HG03521 (cell line): ENCODE measurements around the gene FOS.

Experiments
- ATAC-seq: cut with Tn5 transposase; IDR thresholded peaks from one replicate; pipeline ENCODE4 v1.9.1; 2021; ENCODE audit warnings: mild to moderate bottlenecking, moderate library complexity; ENCODE audit not compliant: unreplicated experiment

The FOS gene

DNA sequence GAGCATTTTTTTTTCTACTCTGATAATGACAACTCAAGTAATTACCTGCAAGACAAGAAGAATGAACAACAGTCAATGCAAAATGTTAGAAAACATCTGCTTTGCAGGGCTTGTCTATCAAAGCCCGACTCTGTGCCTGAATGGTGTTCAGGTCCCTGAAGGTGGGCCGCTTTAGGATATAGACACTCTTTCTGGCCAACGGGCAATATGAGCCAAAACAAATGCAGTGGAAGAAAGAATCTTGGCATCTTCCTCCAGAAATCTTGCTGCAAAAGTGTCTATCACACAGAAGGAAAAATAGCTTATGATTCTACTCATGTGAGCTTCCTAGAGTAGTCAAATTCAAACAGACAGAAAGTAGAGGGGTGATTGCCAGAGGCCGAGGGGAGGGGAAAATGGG is 32.7 kb downstream of the FOS start:
- no peak for ATAC-seq

DNA sequence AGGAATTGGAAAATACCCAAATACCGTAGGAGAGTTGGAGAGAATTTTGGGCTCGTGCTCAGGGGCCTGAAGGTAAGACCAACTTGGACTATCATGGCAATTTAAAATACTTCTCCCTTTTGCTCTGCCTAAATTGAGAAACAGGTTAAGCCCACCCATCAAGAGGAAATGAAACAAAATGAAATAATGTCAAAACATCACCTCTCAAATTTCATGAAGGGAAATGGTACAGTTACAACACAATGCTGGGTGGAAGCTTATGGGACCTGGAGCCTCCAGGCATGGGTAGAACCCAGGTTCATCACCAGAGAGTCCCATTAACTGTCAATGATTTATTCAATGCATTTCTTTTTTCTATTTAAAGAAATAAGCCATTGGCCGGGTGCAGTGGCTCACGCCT is 33.7 kb downstream of the FOS start:
- no peak for ATAC-seq

DNA sequence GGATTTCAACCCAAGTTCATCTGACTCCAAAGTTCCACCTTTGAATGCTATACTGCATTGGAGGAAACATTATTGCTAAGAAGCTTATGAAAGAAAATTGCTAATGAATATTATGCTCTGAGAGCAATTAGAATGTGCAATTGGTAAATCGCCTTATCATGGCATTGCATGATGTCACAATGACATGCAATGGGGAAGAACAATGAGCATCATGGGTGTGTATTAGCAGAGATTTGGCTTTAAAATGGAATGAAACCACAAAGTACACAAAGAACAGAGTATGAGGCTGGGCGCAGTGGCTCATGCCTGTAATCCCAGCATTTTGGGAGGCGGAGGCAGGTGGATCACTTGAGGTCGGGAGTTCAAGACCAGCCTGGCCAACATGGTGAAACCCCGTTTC is 34.7 kb downstream of the FOS start:
- no peak for ATAC-seq

DNA sequence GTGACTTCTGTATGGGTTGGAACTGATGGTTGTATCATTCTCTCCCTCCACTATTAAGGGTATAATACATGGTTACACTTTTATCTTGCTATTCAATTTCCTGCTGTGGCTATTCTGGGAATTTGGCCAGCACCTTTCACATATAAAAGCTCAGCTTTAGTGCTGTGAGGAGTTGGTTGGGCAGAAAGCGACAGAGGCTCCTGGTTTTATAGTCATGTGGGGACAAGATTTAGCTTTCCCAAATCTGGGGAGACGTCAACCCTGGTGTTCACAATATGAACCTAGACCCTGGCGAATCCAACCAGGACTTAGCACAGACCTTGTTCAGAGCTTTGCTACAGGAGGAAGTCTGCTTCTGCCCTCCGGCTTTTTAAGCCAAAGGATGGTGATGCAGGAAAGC is 36.5 kb downstream of the FOS start:
- no peak for ATAC-seq

DNA sequence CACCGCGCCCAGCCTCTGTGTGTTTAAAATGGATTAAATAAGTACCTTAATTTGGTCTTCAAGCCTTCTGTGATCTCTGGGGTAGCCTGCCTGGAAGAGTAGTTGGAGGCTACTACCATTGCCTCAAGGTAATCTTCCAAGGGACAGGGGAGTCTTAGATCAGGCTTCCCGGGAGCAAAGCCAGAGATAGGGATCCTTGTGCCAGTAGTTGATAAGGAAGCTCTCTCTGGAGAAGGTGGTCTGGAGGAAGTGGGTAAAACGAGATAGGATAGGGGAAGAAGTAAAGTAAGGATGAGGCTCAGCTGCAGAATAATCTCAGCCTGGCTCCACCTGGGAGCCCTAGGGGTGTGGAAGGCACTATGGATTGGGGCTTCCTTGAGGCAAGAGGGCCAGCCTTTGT is 38.5 kb downstream of the FOS start:
- no peak for ATAC-seq

DNA sequence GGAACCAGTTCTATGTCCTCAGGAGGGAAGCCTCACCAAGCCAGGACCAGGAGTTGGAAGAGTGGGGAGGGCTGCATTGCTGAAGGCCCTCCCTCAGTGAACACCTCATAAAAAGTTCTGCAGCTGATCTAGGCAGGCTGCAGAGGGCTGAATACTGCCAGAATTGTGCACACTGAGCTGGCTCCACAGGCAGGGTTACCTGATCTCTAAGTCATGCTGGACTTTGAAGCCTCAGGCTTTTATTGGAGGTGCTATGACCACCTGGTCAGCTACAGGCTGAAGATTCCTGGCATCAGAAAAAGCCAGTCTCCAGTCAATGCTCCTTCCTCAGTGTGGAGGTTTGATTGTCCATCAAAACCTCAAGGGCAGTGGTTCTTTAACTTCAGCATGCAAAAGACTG is 39.7 kb downstream of the FOS start:
- ATAC-seq = no peak

DNA sequence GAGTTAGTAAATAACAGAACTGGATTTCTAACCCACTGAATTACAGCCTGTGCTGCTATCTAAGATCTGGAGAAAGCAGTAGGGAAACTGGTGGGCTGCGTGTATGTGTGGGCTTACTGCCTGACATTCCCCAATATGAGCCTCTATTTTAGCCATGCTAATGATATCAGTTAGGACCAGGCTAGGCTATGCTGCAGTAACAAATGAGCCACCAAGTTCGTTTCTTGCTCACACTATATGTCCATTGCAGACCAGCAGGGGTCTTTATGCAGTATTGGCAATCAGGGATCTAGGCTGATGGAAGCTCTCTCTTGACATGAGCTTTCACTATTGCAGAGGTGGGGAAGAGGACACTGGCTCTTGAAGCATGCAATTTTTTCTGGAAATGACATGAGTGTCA is 40.4 kb downstream of the FOS start:
- no peak for ATAC-seq

DNA sequence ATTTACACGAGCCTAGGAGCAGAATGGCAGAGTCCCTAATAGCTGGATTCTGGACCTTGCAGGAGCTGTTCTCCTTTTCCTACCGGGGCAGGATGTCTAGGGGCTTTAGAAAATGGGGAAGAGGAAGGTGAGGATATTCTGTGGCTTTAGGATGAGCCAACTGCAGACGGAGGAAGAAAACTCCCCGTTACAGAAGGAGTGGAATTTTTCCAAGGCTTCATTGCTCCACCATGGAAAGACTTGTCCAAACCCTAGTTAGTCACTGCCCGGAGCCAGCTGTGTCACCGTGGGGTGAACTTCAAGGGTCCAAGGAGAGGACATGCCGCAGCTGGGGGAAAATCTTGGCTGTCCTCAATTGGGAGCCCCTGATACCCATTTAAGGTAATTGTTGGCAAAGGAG is 41.6 kb downstream of the FOS start:
- ATAC-seq = no peak

DNA sequence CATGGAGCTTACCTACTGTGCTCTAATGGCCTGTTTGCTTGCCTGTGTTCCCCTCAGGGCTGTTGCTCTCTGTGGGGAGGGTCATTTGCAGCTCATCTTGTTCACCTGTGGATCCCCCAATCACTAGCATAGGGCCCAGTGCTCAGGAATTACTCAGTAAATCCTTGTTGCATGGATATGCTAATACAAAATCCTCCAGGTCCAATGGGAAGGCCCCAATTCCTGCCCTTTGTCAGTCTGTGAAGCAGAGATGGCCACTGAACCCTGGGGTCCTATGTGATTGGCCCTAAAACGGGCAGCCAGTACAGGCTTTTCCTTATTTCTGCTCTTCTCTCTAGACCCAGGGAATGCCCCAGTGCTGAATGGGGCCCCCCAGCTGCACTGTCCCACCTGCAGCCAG is 44.1 kb downstream of the FOS start:
- no peak for ATAC-seq

DNA sequence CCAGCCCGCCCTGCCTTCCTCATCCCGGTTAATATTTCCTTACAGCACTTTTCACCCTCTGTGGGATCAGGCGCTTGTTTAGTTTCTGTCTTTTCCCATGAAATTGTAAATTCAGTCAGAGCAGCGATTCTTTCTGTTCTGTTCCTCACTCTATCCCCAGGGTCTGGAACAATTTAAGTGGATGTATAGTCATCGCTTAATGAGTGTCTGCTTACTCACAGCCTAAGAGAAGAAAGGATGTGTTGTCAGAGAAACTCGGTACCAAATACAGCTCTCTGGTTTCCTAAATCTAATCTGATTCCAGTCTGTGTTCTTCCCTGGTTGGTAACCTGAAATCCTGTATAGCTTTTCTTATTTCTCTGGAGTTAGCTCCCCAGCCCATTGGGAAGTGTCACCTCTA is 44.9 kb downstream of the FOS start:
- no peak for ATAC-seq

DNA sequence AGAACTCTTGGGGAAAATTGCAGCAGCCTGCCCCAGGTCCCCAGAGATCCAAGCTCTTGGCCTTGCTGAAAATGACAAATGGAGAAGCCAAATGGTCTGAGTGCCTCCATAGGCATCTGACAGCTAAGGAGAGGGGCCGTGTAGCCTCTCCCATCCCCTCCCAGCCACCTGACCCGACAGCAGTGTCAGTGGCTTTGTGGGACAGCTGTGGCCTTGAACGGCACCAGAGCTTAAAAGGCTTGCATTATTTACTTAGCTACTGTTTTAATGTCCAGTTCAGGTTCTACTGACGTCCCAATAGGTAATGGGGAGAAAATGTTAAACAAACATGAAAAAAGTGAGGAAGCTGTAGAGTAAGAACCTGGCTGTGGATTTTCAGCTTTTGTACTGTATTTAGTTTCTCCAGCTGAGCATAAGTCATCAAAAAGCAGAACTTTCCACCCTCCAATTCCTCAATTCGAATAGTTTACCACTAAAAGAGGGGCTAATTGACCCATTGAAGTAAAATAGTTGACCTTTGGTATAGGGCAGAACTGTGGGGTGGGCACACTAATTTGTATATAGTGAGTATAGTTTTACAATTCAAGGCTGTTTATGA is 50.0 kb downstream of the FOS start:
- ATAC-seq = no peak

DNA sequence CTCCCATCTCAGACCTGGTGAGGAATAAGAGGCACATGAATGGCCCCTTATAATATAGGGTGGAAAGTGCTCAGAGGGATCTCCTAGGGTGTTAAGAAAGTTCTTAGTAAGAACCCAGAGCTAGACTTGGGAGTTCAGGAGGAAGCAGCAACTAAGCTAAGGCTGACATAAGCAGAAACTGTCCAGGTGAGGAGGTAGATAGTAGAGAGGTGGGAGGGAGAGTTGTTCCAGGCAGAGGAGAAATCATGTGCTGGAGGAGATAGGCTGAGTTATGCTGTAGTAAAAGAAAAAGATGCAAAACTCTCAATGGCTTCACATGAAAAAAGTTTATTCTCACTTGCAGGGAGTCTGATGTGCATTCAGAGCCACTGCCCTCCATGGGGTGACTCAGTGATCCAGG is 50.7 kb downstream of the FOS start:
- ATAC-seq = no peak

DNA sequence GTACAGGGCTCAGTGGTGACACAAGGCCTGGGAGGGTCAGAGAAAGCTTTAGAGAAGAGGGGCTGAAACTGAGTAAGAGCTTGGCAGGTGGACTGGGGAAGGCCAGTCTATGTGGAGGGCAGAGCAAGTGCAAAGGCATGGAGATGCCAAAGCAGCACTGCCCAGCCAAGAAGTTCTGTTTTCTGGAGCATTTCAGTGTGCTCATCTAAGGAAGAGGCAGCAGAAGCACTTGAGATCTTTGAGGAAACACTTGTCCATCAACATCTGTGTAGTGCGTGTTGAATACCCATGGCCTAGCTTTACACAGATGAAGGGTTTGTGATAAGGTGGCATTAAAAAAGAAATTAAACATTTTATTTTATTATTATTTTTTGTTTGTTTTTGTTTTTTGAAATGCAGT is 52.8 kb downstream of the FOS start:
- ATAC-seq = no peak
